Endodermal cell (in vitro differentiated cells): ENCODE results near the gene MBD3. TPM values are rescaled to one million over a fixed set of nuclear protein-coding genes. Genes with fewer than 3 reads are reported as not detected.

ENCODE experiments used
- DNase-seq: peaks from one replicate; pipeline ENCODE4 v3.0.0-alpha.2; 2017
- H3K27ac ChIP-seq: 2 replicates; pipeline ENCODE4 v1.5.1; 2013; ENCODE audit warnings: mild to moderate bottlenecking, low read depth, low read length, moderate library complexity
- H3K27me3 ChIP-seq: 2 replicates; pipeline ENCODE4 v1.6.1; 2013; ENCODE audit warnings: mild to moderate bottlenecking, low read length, moderate library complexity; ENCODE audit not compliant: insufficient read depth, control insufficient read depth, poor library complexity, severe bottlenecking
- H3K36me3 ChIP-seq: 2 replicates; pipeline ENCODE4 v1.7.0; 2013; ENCODE audit warnings: mild to moderate bottlenecking, low read length, moderate library complexity; ENCODE audit not compliant: control insufficient read depth, insufficient read depth
- H3K4me1 ChIP-seq: one replicate; pipeline ENCODE4 v1.7.0; 2013; ENCODE audit warnings: low read length; ENCODE audit not compliant: control insufficient read depth, insufficient read depth
- H3K4me3 ChIP-seq: 2 replicates; pipeline ENCODE4 v1.5.1; 2013; ENCODE audit warnings: mild to moderate bottlenecking, low read length, moderate library complexity
- H3K9ac ChIP-seq: 2 replicates; pipeline ENCODE4 v1.6.1; 2013; ENCODE audit warnings: mild to moderate bottlenecking, low read length, moderate library complexity; ENCODE audit not compliant: poor library complexity, severe bottlenecking; ENCODE audit errors: extremely low read depth
- H3K9me3 ChIP-seq: 2 replicates; pipeline ENCODE4 v1.6.1; 2013; ENCODE audit warnings: mild to moderate bottlenecking, low read length, moderate library complexity; ENCODE audit not compliant: control insufficient read depth
- H3K27ac Mint-ChIP-seq: 2 replicates; pipeline ENCODE4 v1.8.0; 2020; ENCODE audit warnings: mixed read lengths
- H3K27me3 Mint-ChIP-seq: 2 replicates; pipeline ENCODE4 v1.8.0; 2021; ENCODE audit warnings: mild to moderate bottlenecking, mixed read lengths; ENCODE audit not compliant: insufficient read depth
- H3K36me3 Mint-ChIP-seq: 2 replicates; pipeline ENCODE4 v1.8.0; 2020; ENCODE audit warnings: low read depth, mixed read lengths
- H3K4me1 Mint-ChIP-seq: 2 replicates; pipeline ENCODE4 v1.8.0; 2020; ENCODE audit warnings: mixed read lengths
- H3K4me3 Mint-ChIP-seq: 2 replicates; pipeline ENCODE4 v1.8.0; 2020; ENCODE audit warnings: mild to moderate bottlenecking, moderate library complexity, mixed read lengths
- H3K9me3 Mint-ChIP-seq: 2 replicates; pipeline ENCODE4 v1.8.0; 2020; ENCODE audit warnings: mild to moderate bottlenecking, mixed read lengths
- CTCF ChIP-seq: fragments of 200-600 bp; sonication (generic); conservative IDR thresholded peaks from 2 replicates; pipeline ENCODE4 v1.5.0; 2021; ENCODE audit warnings: antibody characterized with exemption, mild to moderate bottlenecking
- WGBS, 2 experiments: methylation state at CpG; one replicate each; pipeline versions ENCODE4 v1.1.5 to v1.1.7; 2013; ENCODE audit warnings: missing lambda C conversion rate in 2 of 2, mixed read lengths in 1 of 2; ENCODE audit not compliant: insufficient coverage in 1 of 2, insufficient read length in 1 of 2; 5-methylcytosine and 5-hydroxymethylcytosine counted together
- total RNA-seq, 2 donors: library from RNA; stranded (reverse); fragmentation: NEBNext Ultra II Directional in 1 of 2; extraction: Animal tissue kit (Norgen Biotek cat#: 25700) in 1 of 2; gene quantifications; 2 replicates in 1 of 2; 3 replicates in 1 of 2; pipeline ENCODE4 v1.2.1, GENCODE V29; 2021

The MBD3 gene
- total RNA-seq, 2 donors from 2014 or later = 108 TPM

GRCh38 chr19:1570836-1571235 is 21.8 kb downstream of the MBD3 start:
- Histone ChIP-seq H3K4me3 (no peak overlapping the region), H3K9ac (no peak overlapping the region), H3K9me3 (no peaks in the 10 kb centered on the region), H3K27me3 (peaks cover 21% of the 10 kb centered on the region), H3K27ac (no peak overlapping the region), H3K36me3 (no peaks in the 10 kb centered on the region), H3K4me1 (no peaks in the 10 kb centered on the region)
- Mint-ChIP-seq H3K4me3 (no peak overlapping the region), H3K36me3 (no peaks in the 10 kb centered on the region), H3K9me3 (no peaks in the 10 kb centered on the region), H3K27ac (no peak overlapping the region), H3K4me1 (no peaks in the 10 kb centered on the region), H3K27me3 (peaks cover 35% of the 10 kb centered on the region)
- no peak for DNase-seq
- TF ChIP-seq CTCF = no peak
- WGBS, 2 experiments = 94 to 95% methylated on average over 13 of the region's 13 CpGs

- no peak overlapping the region for H3K27ac Mint-ChIP-seq
- DNase-seq = no peak
Observed at GRCh38 chr19:1569997-1570396, 22.7 kb downstream of the MBD3 start.

GRCh38 chr19:1568320-1569019 is 24.2 kb downstream of the MBD3 start, which contains the start of gene MEX3D:
TSS of gene MEX3D (minus strand) at chr19:1568325. CDS start at chr19:1568058, 267 bp downstream.
- H3K9ac ChIP-seq = peak within 1 kb of the TSS; percentile 99
- peaks cover 35% of the 10 kb centered on the region for H3K27me3 Mint-ChIP-seq
- peaks cover 12% of the 10 kb centered on the region for H3K36me3 Mint-ChIP-seq
- peak; percentile 85 for DNase-seq
- peaks cover 21% of the 10 kb centered on the region for H3K27me3 ChIP-seq
- WGBS, 2 experiments = 15 to 29% methylated on average over 14 to 63 of the region's 63 CpGs
- peak within 1 kb of the TSS; percentile 77 for H3K27ac Mint-ChIP-seq
- TF ChIP-seq CTCF = no peak
- no peaks in the 10 kb centered on the region for H3K4me1 ChIP-seq
- peak within 1 kb of the TSS; percentile 100 for H3K27ac ChIP-seq
- no peaks in the 10 kb centered on the region for H3K4me1 Mint-ChIP-seq
- H3K9me3 Mint-ChIP-seq = no peaks in the 10 kb centered on the region
- H3K9me3 ChIP-seq = no peaks in the 10 kb centered on the region
- H3K4me3 ChIP-seq = peak within 1 kb of the TSS; percentile 82
- H3K4me3 Mint-ChIP-seq = peak within 1 kb of the TSS; percentile 63
- peaks cover 20% of the 10 kb centered on the region for H3K36me3 ChIP-seq

More at GRCh38 chr19:1569997-1570396, 22.7 kb downstream of the MBD3 start:
- WGBS, 2 experiments = 90 to 91% methylated on average over 4 of the region's 4 CpGs
- Mint-ChIP-seq H3K27me3 (peaks cover 35% of the 10 kb centered on the region), H3K9me3 (no peaks in the 10 kb centered on the region), H3K4me3 (peak overlapping the region; percentile 36), H3K36me3 (peaks cover 4% of the 10 kb centered on the region), H3K4me1 (no peaks in the 10 kb centered on the region)
- H3K36me3 ChIP-seq = peaks cover 6% of the 10 kb centered on the region
- H3K27me3 ChIP-seq = peaks cover 21% of the 10 kb centered on the region
- no peaks in the 10 kb centered on the region for H3K9me3 ChIP-seq
- no peak for TF ChIP-seq CTCF
- H3K9ac ChIP-seq = no peak overlapping the region
- no peaks in the 10 kb centered on the region for H3K4me1 ChIP-seq
- no peak overlapping the region for H3K27ac ChIP-seq
- H3K4me3 ChIP-seq = no peak overlapping the region
